Mammary epithelial cell (primary cell): ENCODE data around the gene CUX1.
A peak's percentile ranks its signal among the peaks of the same experiment; 100 is the strongest.

Experiments used
- CTCF ChIP-seq, 2 donors: IDR thresholded peaks in 1 of 2; conservative IDR thresholded peaks in 1 of 2; 2 replicates each; pipeline ENCODE4 v1.5.1; 2011 to 2012; ENCODE audit warnings: inconsistent platforms in 2 of 2, low read length in 2 of 2, mild to moderate bottlenecking in 2 of 2, control low read depth in 1 of 2, low read depth in 1 of 2; ENCODE audit not compliant: insufficient read depth in 1 of 2; ENCODE audit errors: extremely low read depth in 1 of 2
- EZH2 ChIP-seq: IDR thresholded peaks from 2 replicates; pipeline ENCODE4 v1.6.1; 2012; ENCODE audit warnings: low read length, inconsistent platforms, borderline replicate concordance

DNA sequence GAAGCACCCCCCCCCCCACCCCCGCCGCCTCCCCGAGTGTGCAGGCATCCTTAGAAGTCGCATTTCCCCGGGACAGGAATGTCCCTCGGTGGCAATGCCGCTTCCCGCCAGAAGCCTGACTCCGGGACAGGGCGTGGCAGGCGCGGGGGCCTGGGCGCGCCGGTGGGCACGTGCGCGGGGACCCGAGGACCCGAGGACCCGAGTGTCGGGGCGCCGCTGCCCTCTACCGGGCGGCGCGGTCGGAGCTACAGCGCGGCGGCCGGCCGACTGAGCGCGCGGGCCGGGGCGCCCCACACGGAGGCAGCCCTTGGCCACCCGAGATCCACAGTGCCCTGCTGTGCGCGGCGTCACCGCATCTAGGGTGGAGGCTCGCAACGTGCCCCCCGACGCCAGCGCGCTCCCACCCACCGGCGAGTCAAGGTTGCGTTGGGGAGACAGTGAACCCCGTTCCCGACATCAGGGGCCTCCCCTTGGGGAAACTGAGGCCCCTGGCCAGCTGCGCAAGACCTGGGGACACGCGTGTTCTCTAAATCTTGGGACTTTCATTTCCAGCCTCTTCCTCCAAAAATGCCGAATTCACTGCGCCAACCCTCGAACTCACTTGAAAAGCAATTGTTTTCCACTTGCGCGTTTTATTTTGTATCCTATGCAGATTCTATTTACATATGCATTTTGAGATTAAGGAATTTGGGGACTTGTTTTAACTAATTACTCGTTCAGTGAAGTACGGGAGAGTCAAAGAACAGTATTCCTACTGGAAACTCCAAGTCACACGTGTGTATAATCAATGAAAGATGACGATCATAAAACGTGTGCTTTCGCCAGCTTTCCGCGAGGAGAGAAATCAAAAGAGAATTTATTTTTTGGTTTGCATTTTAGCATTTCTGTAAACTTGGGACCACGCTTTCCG is 3.1 kb upstream of the CUX1 start:
- TF ChIP-seq CTCF (conservative IDR thresholded peaks at IDR 0.05 in 1 of 2, IDR thresholded peaks at IDR 0.05 in 1 of 2; ENCODE audit: extremely low read depth in 1 of 2, insufficient read depth in 1 of 2, low read depth in 1 of 2, low read length in 2 of 2) (peak; percentile 31 to 43), EZH2 (no peak)
